Endothelial cell of umbilical vein (primary cell): Measurements from ENCODE around the gene LRRC14B. TPM values are rescaled to one million over a fixed set of nuclear protein-coding genes. Genes with fewer than 3 reads are reported as not detected.

Experiments
- BruUV-seq: library from RNA; stranded (reverse); fragments of 400-500 nt; replicated peaks from 2 replicates; lab custom pipeline; 2021; lab: Mats Ljungman, UMichigan
- CTCF ChIA-PET: fragments of 300-600, 350-600 bp; sonication (Branson Sonifier 250); formaldehyde crosslinking; loops from one replicate; lab custom pipeline; 2021; ENCODE audit warnings: antibody characterized with exemption, inconsistent platforms; lab: Charles Lee
- POLR2A ChIA-PET: fragments of 300-600, 350-600 bp; sonication (Branson Sonifier 250); formaldehyde crosslinking; loops from one replicate; lab custom pipeline; 2021; ENCODE audit warnings: antibody characterized with exemption, inconsistent platforms; lab: Charles Lee
- DNase-seq: peaks from one replicate; pipeline ENCODE4 v3.0.0-alpha.2; 2011; ENCODE audit warnings: low read depth, low spot score
- FAIRE-seq: peaks from 2 replicates; lab custom pipeline; 2011; peaks lifted over from hg19 to GRCh38; lab: Jason Lieb, UNC
- H2AFZ ChIP-seq: 2 replicates; pipeline ENCODE4 v1.6.0; 2012; ENCODE audit warnings: low read depth, low read length, control low read depth, inconsistent platforms
- H3K27ac ChIP-seq: 2 replicates; pipeline ENCODE4 v1.5.1; 2011; ENCODE audit warnings: low read depth, mild to moderate bottlenecking, control low read depth, low read length, moderate library complexity; ENCODE audit not compliant: insufficient read depth
- H3K27me3 ChIP-seq, 2 experiments: 2 replicates each; pipeline versions ENCODE4 v1.6.0 to v1.6.1; 2011; ENCODE audit warnings: low read length in 2 of 2, mixed read lengths in 1 of 2; ENCODE audit not compliant: control insufficient read depth in 2 of 2, insufficient read depth in 2 of 2
- H3K36me3 ChIP-seq, 2 experiments: 2 replicates in 1 of 2; 3 replicates in 1 of 2; pipeline ENCODE4 v1.5.1; 2011; ENCODE audit warnings: low read length in 2 of 2, mild to moderate bottlenecking in 1 of 2, moderate library complexity in 1 of 2; ENCODE audit not compliant: control insufficient read depth in 2 of 2, insufficient read depth in 2 of 2; ENCODE audit errors: extremely low read depth in 1 of 2
- H3K4me1 ChIP-seq: 3 replicates; pipeline ENCODE4 v1.5.1; 2011; ENCODE audit warnings: mild to moderate bottlenecking, low read length; ENCODE audit not compliant: control insufficient read depth, insufficient read depth; ENCODE audit errors: extremely low read depth
- H3K4me2 ChIP-seq: 2 replicates; pipeline ENCODE4 v1.6.1; 2011; ENCODE audit warnings: low read length, control low read depth, mixed read lengths; ENCODE audit not compliant: insufficient read depth
- H3K4me3 ChIP-seq, 3 experiments: fragments of 200-600 bp in 1 of 3; sonication (generic), shearing (Covaris generic) in 1 of 3; replicated peaks in 1 of 3; 2 replicates each; pipeline ENCODE4 v1.5.1; 2011 to 2016; ENCODE audit warnings: control low read depth in 3 of 3, low read length in 3 of 3, mild to moderate bottlenecking in 2 of 3, inconsistent platforms in 1 of 3, low read depth in 1 of 3, moderate library complexity in 1 of 3; ENCODE audit not compliant: insufficient read depth in 1 of 3
- H3K79me2 ChIP-seq: 2 replicates; pipeline ENCODE4 v1.6.0; 2012; ENCODE audit warnings: low read length, inconsistent platforms; ENCODE audit not compliant: control insufficient read depth, insufficient read depth
- H3K9ac ChIP-seq: replicated peaks from 2 replicates; pipeline ENCODE3; 2011; ENCODE audit warnings: low read length, control low read depth; ENCODE audit not compliant: insufficient read depth; ENCODE audit errors: extremely low read depth
- H3K9me1 ChIP-seq: replicated peaks from 3 replicates; pipeline ENCODE4 v1.6.0; 2011; ENCODE audit warnings: mild to moderate bottlenecking, low read length; ENCODE audit not compliant: control insufficient read depth, insufficient read depth; ENCODE audit errors: extremely low read depth
- H3K9me3 ChIP-seq: replicated peaks from 2 replicates; pipeline ENCODE4 v1.5.1; 2012; ENCODE audit warnings: low read length, inconsistent platforms; ENCODE audit not compliant: control insufficient read depth, insufficient read depth
- H4K20me1 ChIP-seq: replicated peaks from 2 replicates; pipeline ENCODE3; 2011; ENCODE audit warnings: mild to moderate bottlenecking, low read length; ENCODE audit not compliant: control insufficient read depth, insufficient read depth; ENCODE audit errors: extremely low read depth
- EZH2 ChIP-seq: IDR thresholded peaks from 2 replicates; pipeline ENCODE4 v1.6.1; 2012; ENCODE audit warnings: borderline replicate concordance, low read depth, mild to moderate bottlenecking, moderate library complexity, low read length, inconsistent platforms; ENCODE audit not compliant: severe bottlenecking
- FOS ChIP-seq: IDR thresholded peaks from 2 replicates; pipeline ENCODE4 v1.6.1; 2011; ENCODE audit warnings: mild to moderate bottlenecking, low read length, moderate library complexity, borderline replicate concordance; ENCODE audit not compliant: insufficient read depth
- JUN ChIP-seq: IDR thresholded peaks from 2 replicates; pipeline ENCODE4 v1.6.1; 2011; ENCODE audit warnings: borderline replicate concordance, low read depth; ENCODE audit not compliant: insufficient read length, insufficient read depth
- MAX ChIP-seq: IDR thresholded peaks from 2 replicates; pipeline ENCODE4 v1.6.1; 2011; ENCODE audit not compliant: insufficient read depth, insufficient read length
- POLR2A ChIP-seq: IDR thresholded peaks from 2 replicates; pipeline ENCODE4 v1.6.1; 2012; ENCODE audit warnings: low read depth, mild to moderate bottlenecking, control low read depth, low read length
- POLR2AphosphoS5 ChIP-seq: IDR thresholded peaks from 2 replicates; pipeline ENCODE4 v1.6.1; 2012; ENCODE audit warnings: low read depth, mild to moderate bottlenecking, control low read depth, low read length, moderate library complexity; ENCODE audit not compliant: insufficient read depth
- dilution Hi-C: fragments of 300-500 bp; cut with MboI; formaldehyde crosslinking; loops from one replicate; pipeline ENCODE4 v1.15.0; 2019; ENCODE audit warnings: low sequenced_read_pairs; ENCODE audit not compliant: extremely low pct_ligation_motif_present
- intact Hi-C: fragments of 100-400 bp; cut with micrococcal nuclease; formaldehyde crosslinking; loops from one replicate; pipeline ENCODE4 v1.10.0; 2022
- polyA plus RNA-seq, 4 experiments: library from polyadenylated mRNA; depleted of rRNA in 3 of 4; stranded (reverse) in 3 of 4; unstranded in 1 of 4; fragments of >200 nt; gene quantifications; 2 replicates each; pipeline versions ENCODE4 v1.2.1 to v1.2.3, GENCODE V29; 2011 to 2012; ENCODE audit warnings: missing spikeins in 1 of 4
- total RNA-seq: library from RNA; stranded (reverse); gene quantifications from 2 replicates; pipeline ENCODE4 v1.2.3, GENCODE V29; 2021

Gene LRRC14B
- total and polyA plus RNA-seq, 2 donors (not counting 3 experiments of a cell fraction or from before 2014, with no cell fraction given): not detected

GRCh38 chr5:142246-142810 lies 49.0 kb upstream of the LRRC14B start:
- H2AFZ ChIP-seq: no peak overlapping the region
- H3K27ac ChIP-seq: no peak overlapping the region
- no peaks in the 10 kb centered on the region for H4K20me1 ChIP-seq
- dilution Hi-C loops (no loop called here), intact Hi-C loops (no loop called here)
- TF ChIP-seq EZH2 (no peak), MAX (no peak)
- no peaks in the 10 kb centered on the region for H3K9me1 ChIP-seq
- FAIRE-seq (no peak), DNase-seq (no peak)
- H3K4me1 ChIP-seq: no peaks in the 10 kb centered on the region
- no peaks in the 10 kb centered on the region for H3K36me3 ChIP-seq
- no peak overlapping the region for H3K4me2 ChIP-seq
- POLR2A ChIA-PET: no interaction called here
- H3K4me3 ChIP-seq: no peak overlapping the region
- CTCF ChIA-PET: no interaction called here
- no peak overlapping the region for H3K9ac ChIP-seq
- no TSS peak for BruUV-seq
- no peaks in the 10 kb centered on the region for H3K27me3 ChIP-seq
- H3K79me2 ChIP-seq: no peaks in the 10 kb centered on the region
- H3K9me3 ChIP-seq: no peaks in the 10 kb centered on the region

- no TSS peak for BruUV-seq
- no peak for FAIRE-seq
- dilution Hi-C loops (no loop called here), intact Hi-C loops (no loop called here)
- Histone ChIP-seq H3K79me2 (no peaks in the 10 kb centered on the region), H3K9me1 (no peaks in the 10 kb centered on the region), H3K4me1 (no peaks in the 10 kb centered on the region), H2AFZ (no peak overlapping the region), H3K9me3 (no peaks in the 10 kb centered on the region), H3K27me3 (no peaks in the 10 kb centered on the region), H3K4me2 (no peak overlapping the region), H4K20me1 (no peaks in the 10 kb centered on the region), H3K27ac (no peak overlapping the region), H3K4me3 (no peak overlapping the region), H3K9ac (no peak overlapping the region), H3K36me3 (no peaks in the 10 kb centered on the region)
- no peak for DNase-seq
- CTCF ChIA-PET: no interaction called here
- no peak for TF ChIP-seq POLR2AphosphoS5
- no peak for TF ChIP-seq FOS
- TF ChIP-seq POLR2A: no peak
- no peak for TF ChIP-seq JUN
- POLR2A ChIA-PET: no interaction called here
Observed at GRCh38 chr5:143041-143440, 48.3 kb upstream of the LRRC14B start.
